ENCODE measurements around the gene AIFM3. TPM values are rescaled to one million over a fixed set of nuclear protein-coding genes. Genes with fewer than 3 reads are reported as not detected.

Gene AIFM3
- total RNA-seq, 1 donor from 2014 or later, result 5.7 TPM

GRCh38 chr22:20988573-20989322, 21.7 kb downstream of the AIFM3 start:
- Histone ChIP-seq H3K4me3 (no peak overlapping the region), H3K4me1 (no peaks in the 10 kb centered on the region), H3K27me3 (no peaks in the 10 kb centered on the region), H3K27ac (no peak overlapping the region), H3K36me3 (peaks cover 42% of the 10 kb centered on the region), H3K9me3 (no peaks in the 10 kb centered on the region)
- ATAC-seq (no peak), DNase-seq (no peak)
- TF ChIP-seq, protein P1, sequence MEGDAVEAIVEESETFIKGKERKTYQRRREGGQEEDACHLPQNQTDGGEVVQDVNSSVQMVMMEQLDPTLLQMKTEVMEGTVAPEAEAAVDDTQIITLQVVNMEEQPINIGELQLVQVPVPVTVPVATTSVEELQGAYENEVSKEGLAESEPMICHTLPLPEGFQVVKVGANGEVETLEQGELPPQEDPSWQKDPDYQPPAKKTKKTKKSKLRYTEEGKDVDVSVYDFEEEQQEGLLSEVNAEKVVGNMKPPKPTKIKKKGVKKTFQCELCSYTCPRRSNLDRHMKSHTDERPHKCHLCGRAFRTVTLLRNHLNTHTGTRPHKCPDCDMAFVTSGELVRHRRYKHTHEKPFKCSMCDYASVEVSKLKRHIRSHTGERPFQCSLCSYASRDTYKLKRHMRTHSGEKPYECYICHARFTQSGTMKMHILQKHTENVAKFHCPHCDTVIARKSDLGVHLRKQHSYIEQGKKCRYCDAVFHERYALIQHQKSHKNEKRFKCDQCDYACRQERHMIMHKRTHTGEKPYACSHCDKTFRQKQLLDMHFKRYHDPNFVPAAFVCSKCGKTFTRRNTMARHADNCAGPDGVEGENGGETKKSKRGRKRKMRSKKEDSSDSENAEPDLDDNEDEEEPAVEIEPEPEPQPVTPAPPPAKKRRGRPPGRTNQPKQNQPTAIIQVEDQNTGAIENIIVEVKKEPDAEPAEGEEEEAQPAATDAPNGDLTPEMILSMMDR (IDR thresholded peaks at IDR 0.05), result no peak
- intact Hi-C loops (cut with DNase I), result no loop called here

DNA sequence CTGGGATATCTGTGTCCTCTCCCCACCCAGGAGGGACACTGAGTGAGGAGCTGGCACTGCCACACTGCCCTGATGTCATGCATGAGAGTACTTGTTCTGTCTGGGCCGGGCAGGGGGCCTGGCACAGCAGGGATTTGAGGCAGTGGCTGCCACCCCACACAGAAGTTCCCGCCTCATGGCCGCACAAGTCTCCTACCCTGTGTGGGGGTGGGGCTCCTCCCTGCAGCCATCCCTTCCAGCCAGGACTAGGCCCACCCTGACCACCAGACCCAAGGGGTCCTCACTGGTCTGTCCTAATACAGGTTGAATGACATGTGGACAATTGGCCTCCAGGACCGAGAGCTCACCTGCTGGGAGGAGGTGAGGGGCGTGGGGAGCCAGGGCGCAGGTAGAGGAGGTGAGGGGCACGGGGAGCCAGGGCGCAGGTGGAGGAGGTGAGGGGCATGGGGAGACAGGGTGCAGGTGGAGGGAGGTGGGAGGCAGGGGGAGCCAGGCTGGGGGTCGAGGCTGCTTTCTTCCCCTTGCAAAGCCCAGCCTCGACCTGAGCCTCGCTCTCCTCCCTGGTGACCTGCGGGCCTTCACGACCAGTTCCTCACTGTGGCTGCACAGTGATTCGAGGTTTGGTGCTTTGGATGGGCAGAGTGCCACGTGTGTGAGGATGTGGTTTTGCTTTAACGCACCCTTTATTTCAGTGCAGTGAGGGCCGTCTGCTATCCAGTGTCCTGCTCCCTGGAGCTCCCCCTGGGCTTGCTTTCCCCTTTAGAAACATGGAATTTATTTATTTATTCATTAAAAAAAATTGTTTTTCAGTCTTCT, 22.5 kb downstream of the AIFM3 start:
- H3K4me1 ChIP-seq, result no peaks in the 10 kb centered on the region
- ATAC-seq (no peak), DNase-seq (no peak)
- H3K4me3 ChIP-seq, result no peak overlapping the region
- intact Hi-C loops (cut with DNase I), result no loop called here
- peaks cover 44% of the 10 kb centered on the region for H3K36me3 ChIP-seq
- H3K9me3 ChIP-seq, result no peaks in the 10 kb centered on the region
- TF ChIP-seq, protein P1 (IDR thresholded peaks at IDR 0.05), result no peak
- H3K27me3 ChIP-seq, result no peaks in the 10 kb centered on the region
- H3K27ac ChIP-seq, result no peak overlapping the region

GRCh38 chr22:20990184-20991180, 23.4 kb downstream of the AIFM3 start:
- TF ChIP-seq, protein P1 (IDR thresholded peaks at IDR 0.05), result no peak

GRCh38 chr22:20991252-20992055, 24.4 kb downstream of the AIFM3 start:
- Histone ChIP-seq H3K4me3 (no peak overlapping the region), H3K9me3 (no peaks in the 10 kb centered on the region), H3K36me3 (peaks cover 46% of the 10 kb centered on the region), H3K27me3 (no peaks in the 10 kb centered on the region), H3K27ac (no peak overlapping the region), H3K4me1 (no peaks in the 10 kb centered on the region)
- intact Hi-C loops (cut with DNase I), result no loop called here
- no peak for DNase-seq
- TF ChIP-seq, protein P1 (IDR thresholded peaks at IDR 0.05), result no peak
- no peak for ATAC-seq

More at GRCh38 chr22:20990184-20991180, 23.4 kb downstream of the AIFM3 start:
- Histone ChIP-seq H3K9me3 (no peaks in the 10 kb centered on the region), H3K27me3 (no peaks in the 10 kb centered on the region), H3K27ac (no peak overlapping the region), H3K4me1 (no peaks in the 10 kb centered on the region), H3K36me3 (peaks cover 44% of the 10 kb centered on the region), H3K4me3 (no peak overlapping the region)
- intact Hi-C loops (cut with DNase I), result no loop called here
- DNase-seq (no peak), ATAC-seq (no peak)
